Kidney (tissue), 14 donors: ENCODE results near the gene SLC49A4. TPM values are rescaled to one million over a fixed set of nuclear protein-coding genes. Genes with fewer than 3 reads are reported as not detected.

Experiments used
- DNase-seq, 5 donors: peaks; one replicate each; pipeline ENCODE4 v3.0.0-alpha.2; 2013 to 2020
- FAIRE-seq: peaks from 2 replicates; lab custom pipeline; 2012; peaks lifted over from hg19 to GRCh38; lab: Jason Lieb, UNC
- H3K27ac ChIP-seq, 2 donors: one replicate each; pipeline ENCODE4 v1.7.0; 2013; ENCODE audit warnings: low read depth in 2 of 2, low read length in 2 of 2, inconsistent platforms in 1 of 2
- H3K27me3 ChIP-seq: one replicate; pipeline ENCODE4 v1.7.1; 2013; ENCODE audit warnings: low read length, inconsistent platforms; ENCODE audit not compliant: control insufficient read depth, insufficient read depth
- H3K36me3 ChIP-seq, 3 donors: one replicate each; pipeline versions ENCODE4 v1.7.0 to v1.7.1; 2013; ENCODE audit warnings: low read length in 3 of 3, control low read depth in 1 of 3, inconsistent platforms in 1 of 3; ENCODE audit not compliant: insufficient read depth in 3 of 3, control insufficient read depth in 2 of 3
- H3K4me1 ChIP-seq, 3 donors: one replicate each; pipeline versions ENCODE4 v1.7.0 to v1.7.1; 2013; ENCODE audit warnings: low read length in 3 of 3, inconsistent platforms in 1 of 3, low read depth in 1 of 3; ENCODE audit not compliant: control insufficient read depth in 2 of 3, insufficient read depth in 2 of 3
- H3K4me3 ChIP-seq, 3 donors: one replicate each; pipeline versions ENCODE4 v1.7.0 to v1.8.1; 2013; ENCODE audit warnings: low read length in 3 of 3, control low read depth in 1 of 3, inconsistent platforms in 1 of 3
- H3K9ac ChIP-seq, 3 donors: one replicate each; pipeline versions ENCODE4 v1.7.0 to v1.7.1; 2013; ENCODE audit warnings: low read length in 3 of 3, control low read depth in 1 of 3, inconsistent platforms in 1 of 3
- H3K9me3 ChIP-seq, 3 donors: one replicate each; pipeline versions ENCODE4 v1.7.0 to v1.7.1; 2013; ENCODE audit warnings: low read length in 3 of 3, control low read depth in 1 of 3, inconsistent platforms in 1 of 3; ENCODE audit not compliant: control insufficient read depth in 2 of 3, insufficient read depth in 1 of 3
- intact Hi-C: fragments of 100-400 bp; cut with DNase I; formaldehyde crosslinking; loops from one replicate; pipeline ENCODE4 v1.11.1; 2022
- polyA plus RNA-seq: library from polyadenylated mRNA; stranded (reverse); fragments of 350-450 nt; fragmentation: Illumina TruSeq; extraction: RNeasy Lipid Tissue Mini Kit (QIAGEN cat#74804); gene quantifications from one replicate; pipeline ENCODE4 v1.2.3, GENCODE V29; 2014; ENCODE audit warnings: low read depth, low replicate concordance; ENCODE audit not compliant: insufficient read depth
- total RNA-seq: library from RNA; stranded (reverse); fragmentation: NEBNext Ultra II Directional; extraction: Animal tissue kit (Norgen Biotek cat#: 25700); gene quantifications from one replicate; pipeline ENCODE4 v1.2.1, GENCODE V29; 2021
- TF ChIP-seq, protein P1 (sequence below): IDR thresholded peaks from 3 replicates; pipeline ENCODE4 v1.5.1; 2012; ENCODE audit warnings: mild to moderate bottlenecking, moderate library complexity, borderline replicate concordance; ENCODE audit not compliant: insufficient read depth; ENCODE audit errors: extremely low read depth
- donor health status: control.
- donor health status: control.
- donor health status: control.
- donor health status: control.
- donor health status: control.
- donor health status: DM: yes; HTN: yes; CAD: no.
- donor health status: Normal renal cell carcinoma (clear cell type).

The SLC49A4 gene
- total and polyA plus RNA-seq, 2 donors from 2014 or later, result 10.4 to 21.7 TPM

DNA sequence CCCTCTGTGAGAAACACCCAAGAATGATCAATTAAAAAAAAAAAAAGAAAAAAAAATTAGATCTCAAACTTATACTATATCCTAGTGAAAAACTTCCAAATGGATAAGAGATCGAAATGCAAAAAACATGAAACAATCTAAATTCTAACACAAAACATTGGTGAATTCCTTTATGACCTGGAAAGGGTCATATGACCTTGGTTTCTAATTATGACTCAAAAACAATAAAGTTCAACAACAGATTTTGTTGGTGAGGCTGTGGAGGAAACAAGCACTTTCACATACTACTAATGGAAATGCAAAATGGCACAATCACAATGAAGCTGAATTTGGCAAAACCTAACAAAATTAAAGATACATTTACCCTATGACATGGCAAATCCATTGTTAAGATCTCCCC is 46.5 kb upstream of the SLC49A4 start:
- H3K4me3 ChIP-seq, result no peak overlapping the region
- TF ChIP-seq, protein P1, sequence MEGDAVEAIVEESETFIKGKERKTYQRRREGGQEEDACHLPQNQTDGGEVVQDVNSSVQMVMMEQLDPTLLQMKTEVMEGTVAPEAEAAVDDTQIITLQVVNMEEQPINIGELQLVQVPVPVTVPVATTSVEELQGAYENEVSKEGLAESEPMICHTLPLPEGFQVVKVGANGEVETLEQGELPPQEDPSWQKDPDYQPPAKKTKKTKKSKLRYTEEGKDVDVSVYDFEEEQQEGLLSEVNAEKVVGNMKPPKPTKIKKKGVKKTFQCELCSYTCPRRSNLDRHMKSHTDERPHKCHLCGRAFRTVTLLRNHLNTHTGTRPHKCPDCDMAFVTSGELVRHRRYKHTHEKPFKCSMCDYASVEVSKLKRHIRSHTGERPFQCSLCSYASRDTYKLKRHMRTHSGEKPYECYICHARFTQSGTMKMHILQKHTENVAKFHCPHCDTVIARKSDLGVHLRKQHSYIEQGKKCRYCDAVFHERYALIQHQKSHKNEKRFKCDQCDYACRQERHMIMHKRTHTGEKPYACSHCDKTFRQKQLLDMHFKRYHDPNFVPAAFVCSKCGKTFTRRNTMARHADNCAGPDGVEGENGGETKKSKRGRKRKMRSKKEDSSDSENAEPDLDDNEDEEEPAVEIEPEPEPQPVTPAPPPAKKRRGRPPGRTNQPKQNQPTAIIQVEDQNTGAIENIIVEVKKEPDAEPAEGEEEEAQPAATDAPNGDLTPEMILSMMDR, result no peak
- DNase-seq, result no peak
- FAIRE-seq, result no peak
- intact Hi-C loops, result no loop called here
- H3K27me3 ChIP-seq, result no peaks in the 10 kb centered on the region
- no peak overlapping the region for H3K27ac ChIP-seq
- H3K9ac ChIP-seq, result no peak overlapping the region
- peaks cover 0 to 4% (median 0%) of the 10 kb centered on the region in 3 donors for H3K36me3 ChIP-seq
- no peaks in the 10 kb centered on the region for H3K4me1 ChIP-seq
- no peaks in the 10 kb centered on the region for H3K9me3 ChIP-seq

DNA sequence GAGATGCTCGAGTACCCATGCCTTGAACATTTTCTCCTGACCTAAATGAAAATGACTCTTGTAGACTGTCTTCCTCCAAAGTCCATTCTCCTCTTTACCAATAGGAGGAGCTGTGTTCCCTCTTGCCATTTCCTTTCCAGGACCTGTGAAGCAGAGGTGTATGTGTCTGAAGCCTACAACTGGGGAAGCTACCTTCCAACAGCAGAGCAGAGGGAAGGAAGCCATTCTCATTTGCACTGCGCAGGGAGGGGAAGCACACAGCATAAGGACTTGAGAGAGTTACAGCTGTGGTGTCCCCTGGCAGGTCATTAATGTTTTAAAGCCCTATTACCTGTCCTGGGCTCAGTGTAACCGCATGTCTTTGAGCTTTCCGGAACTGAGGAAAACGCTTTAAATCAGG is 39.9 kb upstream of the SLC49A4 start:
- peak; percentile 8 for FAIRE-seq
- TF ChIP-seq, protein P1, result peak; percentile 63
- peaks cover 2 to 12% (median 4%) of the 10 kb centered on the region in 3 donors for H3K36me3 ChIP-seq
- H3K27ac ChIP-seq, result no peak overlapping the region
- peak in 2 of 5 donors; percentile 35 to 48 for DNase-seq
- H3K27me3 ChIP-seq, result no peaks in the 10 kb centered on the region
- intact Hi-C loops, result no loop called here
- no peak overlapping the region for H3K9ac ChIP-seq
- H3K9me3 ChIP-seq, result no peaks in the 10 kb centered on the region
- H3K4me3 ChIP-seq, result no peak overlapping the region
- H3K4me1 ChIP-seq, result no peaks in the 10 kb centered on the region

DNA sequence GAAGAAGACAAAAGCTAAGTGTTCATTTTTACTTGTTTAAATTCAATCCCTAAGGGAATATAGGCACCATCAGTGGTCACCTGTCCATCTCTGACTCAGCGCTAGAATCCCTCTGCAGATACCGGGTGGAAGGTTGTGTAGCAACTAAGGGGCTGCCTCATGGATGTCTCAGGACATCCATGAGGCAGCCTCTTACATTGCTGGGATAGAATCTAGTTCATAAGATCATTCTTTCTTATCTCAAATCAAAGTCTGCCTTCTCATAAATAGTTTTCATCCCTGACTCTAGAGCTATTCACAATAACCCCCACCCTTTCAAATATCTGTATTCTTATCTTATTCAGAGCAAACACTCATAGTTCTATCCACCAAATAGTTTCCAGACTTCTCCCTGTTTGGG is 39.4 kb upstream of the SLC49A4 start:
- intact Hi-C loops, result no loop called here
- Histone ChIP-seq H3K27me3 (no peaks in the 10 kb centered on the region), H3K9ac (no peak overlapping the region), H3K4me1 (no peaks in the 10 kb centered on the region), H3K9me3 (no peaks in the 10 kb centered on the region), H3K36me3 (peaks cover 2 to 12% (median 4%) of the 10 kb centered on the region in 3 donors), H3K4me3 (no peak overlapping the region), H3K27ac (no peak overlapping the region)
- DNase-seq (no peak), FAIRE-seq (no peak)
- TF ChIP-seq, protein P1, result no peak

- intact Hi-C loops, result no loop called here
- no peaks in the 10 kb centered on the region for H3K9me3 ChIP-seq
- no peak overlapping the region for H3K9ac ChIP-seq
- peaks cover 2 to 8% (median 3%) of the 10 kb centered on the region in 3 donors for H3K36me3 ChIP-seq
- TF ChIP-seq, protein P1, result no peak
- FAIRE-seq, result no peak
- H3K27ac ChIP-seq, result no peak overlapping the region
- no peak for DNase-seq
- no peak overlapping the region for H3K4me3 ChIP-seq
- H3K27me3 ChIP-seq, result no peaks in the 10 kb centered on the region
- no peaks in the 10 kb centered on the region for H3K4me1 ChIP-seq
Observed at GRCh38 chr3:122758877-122759560, 35.9 kb upstream of the SLC49A4 start.
